ENCODE data around the gene ZNF580. TPM values are rescaled to one million over a fixed set of nuclear protein-coding genes. Genes with fewer than 3 reads are reported as not detected.
A peak's percentile ranks its signal among the peaks of the same experiment; 100 is the strongest.

The ZNF580 gene
- total and polyA plus RNA-seq, 2 of the 13 experiments (the other 11 are each of a cell fraction or from before 2014, with no cell fraction given), result 4.4 to 6.0 TPM

DNA sequence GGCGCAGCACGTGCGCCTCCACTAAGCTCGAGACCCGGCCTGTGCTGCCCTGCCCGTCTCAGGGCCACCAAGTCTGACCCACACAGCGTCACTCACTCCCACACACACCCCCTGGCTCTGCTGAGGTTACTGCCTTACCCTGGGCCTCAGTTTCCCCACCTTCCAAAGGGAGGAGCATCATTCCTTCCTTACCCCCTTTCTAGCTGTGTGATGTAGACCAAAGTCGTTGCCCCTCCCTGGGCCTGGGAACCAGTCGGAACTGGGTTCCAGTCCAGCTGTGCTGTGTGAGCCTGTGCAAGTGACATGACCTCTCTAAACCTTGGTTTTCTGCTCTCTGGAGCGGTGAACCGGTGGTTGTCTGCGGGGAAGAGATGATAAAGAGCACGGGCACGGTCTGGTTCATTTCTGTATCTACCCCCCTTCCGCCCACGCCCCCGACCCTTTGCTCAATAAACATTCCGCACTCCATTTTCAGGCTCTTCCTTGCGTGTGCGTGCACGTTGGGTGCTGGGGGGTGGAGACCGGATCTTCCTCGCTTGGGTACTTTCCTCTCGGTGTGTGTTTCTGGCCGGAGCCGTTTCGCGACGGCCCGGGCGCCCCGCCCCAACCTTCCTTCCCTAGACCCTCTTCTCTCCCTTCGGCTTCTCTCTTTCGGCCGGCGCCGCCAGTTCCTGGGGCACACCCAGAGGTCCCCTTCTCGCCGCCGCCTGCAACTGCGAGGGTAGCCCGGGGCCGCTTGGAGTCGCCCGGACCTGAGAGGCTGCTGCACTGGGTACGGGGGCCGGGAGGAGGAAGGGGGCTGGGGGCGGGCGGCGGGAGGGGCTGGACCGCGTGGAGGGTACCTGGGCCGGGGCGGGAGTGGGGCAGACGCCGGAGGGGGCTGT is 2.4 kb downstream of the ZNF580 start, which contains the start of gene ZNF581 (continued):
- TF ChIP-seq RBM22 (optimal IDR thresholded peaks at IDR 0.05; ENCODE audit: low read length) (peak; percentile 96), ELF3 (CRISPR knock-in tag; IDR thresholded peaks at IDR 0.05) (peak; percentile 60), ERF (CRISPR knock-in tag; IDR thresholded peaks at IDR 0.05) (peak; percentile 50; the same call in 1 of the 2 replicates), GPN1 (CRISPR knock-in tag; IDR thresholded peaks at IDR 0.05; ENCODE audit: borderline replicate concordance) (no peak), MEIS1 (CRISPR knock-in tag; IDR thresholded peaks at IDR 0.05; ENCODE audit: borderline replicate concordance) (no peak; the same call in 1 of the 2 replicates), GABPA (IDR thresholded peaks at IDR 0.05; ENCODE audit: low read depth, low read length) (peak; percentile 68), GABPA (CRISPR knock-in tag; IDR thresholded peaks at IDR 0.05; ENCODE audit: low read depth) (peak; percentile 90), ELF1 (CRISPR knock-in tag; IDR thresholded peaks at IDR 0.05) (peak; percentile 66), MXD4 (CRISPR knock-in tag; IDR thresholded peaks at IDR 0.05) (peak; percentile 30; the same call in 1 of the 2 replicates), ZNF143 (CRISPR knock-in tag; IDR thresholded peaks at IDR 0.05) (peak; percentile 56), THAP11 (CRISPR knock-in tag; IDR thresholded peaks at IDR 0.05) (peak; percentile 90), ZNF816 (CRISPR knock-in tag; IDR thresholded peaks at IDR 0.05; ENCODE audit: borderline replicate concordance) (no peak), TCF7 (IDR thresholded peaks at IDR 0.05; ENCODE audit: low read depth) (no peak), SRY (CRISPR knock-in tag; IDR thresholded peaks at IDR 0.05) (peak; percentile 9), FOXA3 (CRISPR knock-in tag; IDR thresholded peaks at IDR 0.05) (0 out of 2 replicates have a peak, but pooled peaks have one; percentile 26), EZH2 (conservative IDR thresholded peaks at IDR 0.05; ENCODE audit: low read depth, low read length) (no peak), KLF12 (CRISPR knock-in tag; IDR thresholded peaks at IDR 0.05; ENCODE audit: borderline replicate concordance) (peak; percentile 100), AKAP8 (CRISPR knock-in tag; IDR thresholded peaks at IDR 0.05) (peak; percentile 93), ZNF576 (CRISPR knock-in tag; IDR thresholded peaks at IDR 0.05) (no peak), EP300 (IDR thresholded peaks at IDR 0.05; ENCODE audit: low read depth in 2 of 2, low read length in 2 of 2) (no peak), EP300 (CRISPR knock-in tag; IDR thresholded peaks at IDR 0.05; ENCODE audit: borderline replicate concordance) (0 out of 2 replicates have a peak, but pooled peaks have one; percentile 10), FOSL2 (CRISPR knock-in tag; IDR thresholded peaks at IDR 0.05) (peak; percentile 20; the same call in 1 of the 2 replicates), ZFP36L1 (CRISPR knock-in tag; IDR thresholded peaks at IDR 0.05) (no peak), ZNF501 (CRISPR knock-in tag; IDR thresholded peaks at IDR 0.05) (peak; percentile 90), SMAD3 (CRISPR knock-in tag; IDR thresholded peaks at IDR 0.05) (peak; percentile 64; the same call in 1 of the 2 replicates)
- TF ChIP-seq, protein P1, sequence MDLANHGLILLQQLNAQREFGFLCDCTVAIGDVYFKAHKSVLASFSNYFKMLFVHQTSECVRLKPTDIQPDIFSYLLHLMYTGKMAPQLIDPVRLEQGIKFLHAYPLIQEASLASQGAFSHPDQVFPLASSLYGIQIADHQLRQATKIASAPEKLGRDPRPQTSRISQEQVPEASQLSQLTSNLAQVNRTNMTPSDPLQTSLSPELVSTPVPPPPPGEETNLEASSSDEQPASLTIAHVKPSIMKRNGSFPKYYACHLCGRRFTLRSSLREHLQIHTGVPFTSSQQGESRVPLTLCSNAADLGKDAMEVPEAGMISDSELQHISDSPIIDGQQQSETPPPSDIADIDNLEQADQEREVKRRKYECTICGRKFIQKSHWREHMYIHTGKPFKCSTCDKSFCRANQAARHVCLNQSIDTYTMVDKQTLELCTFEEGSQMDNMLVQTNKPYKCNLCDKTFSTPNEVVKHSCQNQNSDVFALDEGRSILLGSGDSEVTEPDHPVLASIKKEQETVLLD (CRISPR knock-in tag; IDR thresholded peaks at IDR 0.05; ENCODE audit: low read depth), result peak; percentile 37; the same call in 1 of the 2 replicates
- TF ChIP-seq, protein P2, sequence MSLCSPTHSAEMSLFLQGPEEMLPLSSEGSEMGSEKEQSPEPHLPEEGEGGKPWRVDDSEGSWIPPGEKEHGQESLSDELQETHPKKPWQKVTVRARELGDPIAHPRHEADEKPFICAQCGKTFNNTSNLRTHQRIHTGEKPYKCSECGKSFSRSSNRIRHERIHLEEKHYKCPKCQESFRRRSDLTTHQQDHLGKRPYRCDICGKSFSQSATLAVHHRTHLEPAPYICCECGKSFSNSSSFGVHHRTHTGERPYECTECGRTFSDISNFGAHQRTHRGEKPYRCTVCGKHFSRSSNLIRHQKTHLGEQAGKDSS (CRISPR knock-in tag; IDR thresholded peaks at IDR 0.05; ENCODE audit: borderline replicate concordance, low read depth), result peak; percentile 83; the same call in 1 of the 2 replicates
- TF ChIP-seq, protein P3, sequence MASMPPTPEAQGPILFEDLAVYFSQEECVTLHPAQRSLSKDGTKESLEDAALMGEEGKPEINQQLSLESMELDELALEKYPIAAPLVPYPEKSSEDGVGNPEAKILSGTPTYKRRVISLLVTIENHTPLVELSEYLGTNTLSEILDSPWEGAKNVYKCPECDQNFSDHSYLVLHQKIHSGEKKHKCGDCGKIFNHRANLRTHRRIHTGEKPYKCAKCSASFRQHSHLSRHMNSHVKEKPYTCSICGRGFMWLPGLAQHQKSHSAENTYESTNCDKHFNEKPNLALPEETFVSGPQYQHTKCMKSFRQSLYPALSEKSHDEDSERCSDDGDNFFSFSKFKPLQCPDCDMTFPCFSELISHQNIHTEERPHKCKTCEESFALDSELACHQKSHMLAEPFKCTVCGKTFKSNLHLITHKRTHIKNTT (CRISPR knock-in tag; IDR thresholded peaks at IDR 0.05), result no peak
